Stimulated activated CD4-positive, alpha-beta T cell treated with anti-CD3 and anti-CD28 coated beads, TNF-alpha, amount 100 ng/mL, for 48 hours (primary cell): ENCODE data around the gene HAPLN2.
A peak's percentile ranks its signal among the peaks of the same experiment; 100 is the strongest.
"Not testable (repeated sequence)": the region's sequence is repeated elsewhere in the genome, so short reads cannot be mapped to it uniquely, and the experiment has no call there.

Experiments used
- DNase-seq, 3 donors: peaks; one replicate each; pipeline ENCODE4 v3.0.0-alpha.2; 2020; ENCODE audit warnings: low read depth in 3 of 3

HAPLN2 gene

DNA sequence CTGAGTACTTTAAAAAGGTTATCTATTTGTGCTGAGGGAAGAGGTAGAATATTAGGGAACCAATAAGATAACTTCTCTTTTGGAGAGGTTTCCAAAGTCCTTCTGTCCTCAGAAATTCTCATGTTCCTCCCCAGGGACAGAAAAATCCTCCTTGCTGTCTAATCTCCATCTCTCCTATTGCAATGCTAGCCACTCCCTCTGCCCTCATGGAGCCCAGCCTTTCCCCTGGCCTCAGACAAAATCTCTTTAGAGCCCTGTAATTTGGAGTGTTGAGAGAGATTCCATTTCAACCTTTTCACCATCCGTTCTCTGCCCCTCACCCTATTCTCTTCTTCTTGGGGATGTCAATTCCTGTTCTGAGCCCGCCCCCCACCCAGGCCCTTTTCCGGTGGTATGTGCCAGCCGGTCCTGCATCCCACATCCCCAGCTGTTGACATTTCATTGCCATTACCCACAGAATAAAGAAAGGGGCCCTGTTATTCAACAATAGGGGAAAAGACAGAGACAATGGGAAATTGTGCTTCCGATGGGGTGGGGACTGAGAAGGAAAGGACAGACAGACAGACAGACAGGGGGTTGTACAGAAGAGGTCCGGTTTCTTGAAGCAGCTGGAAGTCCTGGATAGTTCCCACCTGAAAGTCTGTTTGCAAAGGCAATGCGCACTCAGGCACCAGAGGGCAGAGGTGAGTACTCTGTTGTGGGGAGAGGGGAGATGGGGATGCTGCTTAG is at the start of gene HAPLN2:
Gene HAPLN2 (plus strand): TSS at position 563 of the 729 bp plus-strand sequence. CDS start 4,076 bp downstream, outside the sequence.
- no peak for DNase-seq

DNA sequence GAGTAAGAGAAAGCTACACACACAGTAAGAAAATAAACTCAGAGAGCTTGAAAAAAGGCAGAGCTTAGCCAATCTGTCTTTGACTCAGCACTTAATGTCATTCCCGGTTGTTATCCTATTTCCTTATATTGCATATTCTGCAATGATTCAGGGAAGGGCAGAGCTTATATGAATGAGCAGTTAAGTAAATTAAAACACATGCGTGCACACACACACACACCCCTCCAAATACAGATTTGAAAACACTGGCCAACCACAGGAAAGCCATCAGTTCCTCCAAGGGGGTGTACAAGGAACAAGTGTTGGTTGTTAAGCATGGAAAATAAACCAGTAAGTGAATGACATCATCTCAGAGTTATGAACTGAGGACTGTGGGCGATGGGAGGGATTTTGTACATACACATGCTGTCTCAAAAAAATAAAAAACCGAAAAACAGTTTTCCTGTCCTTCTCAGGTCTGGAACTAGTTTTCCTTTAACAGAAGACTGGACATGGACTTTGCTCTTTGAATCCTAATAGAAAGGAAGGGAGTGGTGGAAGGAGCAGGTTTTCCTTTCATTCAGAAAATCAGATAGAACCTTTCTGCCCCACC is 47.9 kb upstream of the HAPLN2 start:
- no peak for DNase-seq

DNA sequence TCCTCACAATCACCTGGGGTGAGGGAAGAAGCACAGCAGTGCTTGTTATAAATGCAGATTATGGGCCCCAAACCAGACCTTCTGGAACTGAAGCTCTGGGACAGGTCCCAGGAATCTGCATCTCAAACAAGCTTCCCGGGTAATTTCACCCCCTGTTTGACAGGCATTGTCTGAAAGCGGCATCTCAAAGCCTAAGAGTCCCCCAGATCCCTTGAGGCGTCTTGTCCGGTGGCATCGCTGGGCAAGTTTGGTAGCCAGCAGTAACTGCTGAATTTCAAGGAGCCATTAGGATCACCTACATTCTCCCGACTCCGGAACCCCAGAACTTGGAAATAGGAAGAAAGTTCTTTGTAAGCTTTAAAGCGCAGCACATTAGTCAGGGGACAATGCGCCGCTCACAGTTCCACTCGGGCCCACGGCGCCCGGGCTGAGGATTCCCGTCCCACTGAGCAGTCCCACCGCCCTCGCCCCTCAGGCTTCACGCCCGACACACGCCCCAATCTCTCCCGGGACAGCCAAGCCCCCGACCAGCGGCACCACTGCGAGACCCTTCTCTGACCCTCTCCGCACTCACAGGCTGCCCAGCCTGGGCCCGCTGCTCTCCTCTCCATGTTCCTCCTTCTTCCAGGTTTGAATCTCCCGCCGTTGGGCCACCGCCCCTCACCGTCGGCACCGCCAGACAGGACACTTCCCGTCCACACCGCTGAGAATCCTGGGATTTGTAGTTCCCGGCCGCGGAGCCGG is 47.1 kb upstream of the HAPLN2 start, which contains the start of gene IQGAP3:
Gene IQGAP3 (minus strand): TSS at position 647 of the 744 bp plus-strand sequence. CDS start 36 bp downstream, at position 611.
- peak; percentile 56 to 67 (median 60) for DNase-seq

DNA sequence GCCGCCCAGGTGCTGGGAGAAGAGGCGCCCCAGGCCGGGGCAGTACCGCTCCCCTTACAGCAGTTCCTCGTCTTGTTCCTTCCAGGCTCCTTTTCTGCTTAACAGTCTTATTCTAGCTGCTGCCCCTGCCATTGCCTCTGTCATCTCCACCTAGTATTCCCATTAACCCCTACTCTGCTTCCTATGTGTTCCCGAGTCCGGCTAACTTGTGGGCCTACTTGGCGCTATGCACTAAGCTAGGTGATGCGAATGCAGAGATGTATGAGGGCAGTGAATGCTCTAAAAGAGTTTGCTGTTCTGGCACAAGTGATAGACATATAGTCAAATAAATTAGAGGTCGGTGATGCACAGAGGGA is 46.6 kb upstream of the HAPLN2 start:
- no peak for DNase-seq

DNA sequence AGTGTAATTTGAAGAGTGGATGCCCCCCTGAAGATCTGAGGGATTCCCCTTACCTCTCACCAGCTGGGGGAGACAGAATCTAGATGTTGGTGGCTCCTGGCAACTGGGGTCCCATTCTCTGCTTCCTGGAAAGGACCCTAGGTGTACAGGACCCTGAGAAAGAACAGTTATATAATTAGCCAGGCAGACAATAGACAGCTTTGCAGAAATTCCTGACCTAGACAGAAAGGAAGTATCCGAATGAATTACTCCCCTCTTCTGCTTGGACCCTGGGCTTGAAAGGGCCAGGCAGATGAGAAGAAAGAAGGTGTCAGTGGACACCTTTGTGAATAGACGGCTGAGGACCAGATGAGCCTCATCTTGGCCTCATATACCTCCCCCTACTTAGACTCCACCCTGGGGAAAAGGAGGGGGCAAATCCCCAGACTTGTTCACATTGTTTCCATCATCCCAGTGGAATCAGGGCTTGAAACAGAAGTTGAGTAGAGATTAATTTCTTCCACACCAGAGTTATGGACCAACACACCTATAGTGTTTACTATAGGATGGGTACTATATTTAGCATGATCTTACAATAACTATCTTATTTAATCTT is 45.1 kb upstream of the HAPLN2 start:
- no peak for DNase-seq

DNA sequence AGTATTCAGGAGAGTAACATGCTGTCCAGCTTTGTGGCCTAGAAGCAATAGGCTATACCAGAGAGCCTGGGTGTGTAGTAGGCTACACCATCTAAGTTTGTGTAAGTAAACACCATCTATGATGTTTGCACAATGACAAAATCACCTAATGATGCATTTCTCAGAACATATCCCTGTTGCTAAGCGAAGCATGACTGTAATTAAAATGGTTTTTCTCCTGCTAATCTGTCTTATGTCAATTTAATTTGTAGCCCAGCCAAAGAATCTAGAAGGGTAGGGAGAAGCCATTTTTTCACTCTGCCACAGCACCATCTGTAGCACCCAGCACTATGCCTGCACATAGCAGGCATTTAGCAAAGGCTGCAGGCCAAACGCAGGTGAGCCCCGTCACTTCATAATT is 41.7 kb upstream of the HAPLN2 start:
- DNase-seq, result no peak

DNA sequence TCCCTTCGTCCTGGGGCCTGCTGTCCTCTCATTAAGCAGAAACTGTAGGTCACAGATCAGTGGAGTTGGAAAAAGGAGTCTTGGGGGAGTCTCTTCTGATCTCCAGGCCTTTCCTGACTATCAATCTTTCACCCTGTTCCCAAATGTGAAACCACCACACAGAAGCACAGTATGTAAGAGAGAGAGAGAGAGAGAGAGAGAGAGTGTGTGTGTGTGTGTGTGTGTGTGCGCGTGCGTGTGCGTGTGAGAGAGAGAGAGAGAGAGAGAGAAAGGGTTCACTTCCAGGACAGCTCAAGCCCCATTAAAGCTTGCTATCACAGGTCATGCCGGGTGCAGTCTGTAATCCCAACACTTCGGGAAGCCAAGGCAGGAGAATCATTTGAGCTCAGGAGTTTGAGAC is 41.2 kb upstream of the HAPLN2 start:
- DNase-seq, result no peak

DNA sequence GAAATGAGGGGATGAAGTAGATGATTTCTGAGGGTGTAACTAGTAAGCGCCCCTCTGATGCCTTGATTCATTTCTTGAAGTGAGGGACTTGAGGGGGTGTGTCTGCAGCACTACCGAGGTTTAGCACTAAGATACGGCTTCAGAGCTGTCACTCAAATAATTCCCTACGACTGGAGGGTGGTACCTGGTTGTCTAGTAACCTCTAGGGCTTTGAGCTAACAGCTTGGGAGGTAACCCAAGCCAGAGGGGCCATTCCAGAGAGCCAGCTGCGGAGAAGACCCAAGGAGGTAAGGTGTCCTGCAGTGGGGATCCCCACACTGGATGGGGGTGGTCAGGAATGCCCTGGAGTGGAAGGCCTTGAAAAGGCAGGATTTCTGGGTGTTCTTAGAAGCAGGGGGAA is 39.7 kb upstream of the HAPLN2 start, which contains the start of gene TTC24:
Gene TTC24 (plus strand): TSS at position 252 of the 400 bp plus-strand sequence. CDS start 1,642 bp downstream, outside the sequence.
- no peak for DNase-seq

DNA sequence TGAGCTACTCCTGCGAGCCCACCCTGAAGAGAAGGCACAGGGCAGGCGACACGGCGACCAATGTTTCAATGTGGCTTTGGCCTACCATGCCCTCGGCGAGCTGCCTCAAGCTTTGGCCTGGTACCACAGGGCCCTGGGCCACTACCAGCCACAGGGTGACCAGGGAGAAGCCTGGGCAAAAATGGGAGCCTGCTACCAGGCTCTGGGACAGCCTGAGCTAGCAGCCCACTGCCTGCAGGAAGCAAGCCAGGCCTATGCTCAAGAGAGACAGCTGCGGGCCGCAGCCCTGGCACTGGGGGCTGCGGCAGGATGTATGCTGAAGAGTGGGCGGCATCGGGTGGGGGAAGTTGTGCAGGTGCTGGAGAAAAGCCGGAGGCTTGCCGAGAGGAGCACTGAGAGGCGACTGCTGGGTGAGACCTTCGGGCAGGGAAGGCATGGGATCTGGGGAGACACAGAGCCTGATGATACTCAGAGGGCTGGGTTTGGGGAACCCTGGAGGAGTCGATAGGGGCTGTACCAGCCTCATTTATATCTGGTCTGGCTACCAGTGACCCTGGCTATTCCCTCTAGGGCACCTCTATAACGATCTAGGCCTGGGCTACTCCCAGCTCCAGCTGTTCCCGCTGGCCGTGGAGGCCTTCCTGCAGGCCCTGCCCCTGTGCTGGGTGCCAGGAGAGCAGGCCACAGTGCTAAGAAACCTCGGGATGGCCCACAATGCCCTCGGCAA is 37.4 kb upstream of the HAPLN2 start:
- no peak for DNase-seq

DNA sequence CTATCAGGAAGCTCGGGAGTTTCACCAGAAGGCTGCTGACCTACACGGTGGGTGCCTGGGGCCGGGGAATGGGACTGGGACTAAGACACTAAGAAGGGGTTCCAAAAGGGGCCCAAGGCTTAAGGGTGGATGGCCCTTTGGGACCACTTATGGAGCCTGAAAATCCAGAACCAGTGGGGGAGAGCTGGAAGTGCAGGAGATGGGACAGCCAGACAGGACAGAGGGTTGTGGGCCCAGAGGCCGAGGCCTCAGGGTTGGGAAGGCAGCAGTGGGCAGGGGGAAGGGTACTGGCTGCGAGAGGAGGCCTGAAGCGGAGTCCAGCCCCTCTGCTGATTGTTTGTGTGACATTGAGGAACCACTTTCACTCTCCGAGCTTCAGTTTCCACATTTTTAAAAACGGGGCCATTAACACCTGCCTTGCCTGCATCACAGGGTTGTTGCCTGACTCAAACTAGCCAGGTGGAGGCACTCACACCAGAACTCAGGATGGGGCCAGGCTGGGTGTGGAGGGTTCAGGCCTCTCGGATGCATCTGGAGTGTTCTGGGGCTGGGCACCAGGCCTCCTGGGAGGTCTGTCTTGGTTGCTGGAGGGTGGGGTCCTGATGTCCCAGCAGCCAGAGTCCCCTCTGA is 36.7 kb upstream of the HAPLN2 start:
- no peak for DNase-seq

DNA sequence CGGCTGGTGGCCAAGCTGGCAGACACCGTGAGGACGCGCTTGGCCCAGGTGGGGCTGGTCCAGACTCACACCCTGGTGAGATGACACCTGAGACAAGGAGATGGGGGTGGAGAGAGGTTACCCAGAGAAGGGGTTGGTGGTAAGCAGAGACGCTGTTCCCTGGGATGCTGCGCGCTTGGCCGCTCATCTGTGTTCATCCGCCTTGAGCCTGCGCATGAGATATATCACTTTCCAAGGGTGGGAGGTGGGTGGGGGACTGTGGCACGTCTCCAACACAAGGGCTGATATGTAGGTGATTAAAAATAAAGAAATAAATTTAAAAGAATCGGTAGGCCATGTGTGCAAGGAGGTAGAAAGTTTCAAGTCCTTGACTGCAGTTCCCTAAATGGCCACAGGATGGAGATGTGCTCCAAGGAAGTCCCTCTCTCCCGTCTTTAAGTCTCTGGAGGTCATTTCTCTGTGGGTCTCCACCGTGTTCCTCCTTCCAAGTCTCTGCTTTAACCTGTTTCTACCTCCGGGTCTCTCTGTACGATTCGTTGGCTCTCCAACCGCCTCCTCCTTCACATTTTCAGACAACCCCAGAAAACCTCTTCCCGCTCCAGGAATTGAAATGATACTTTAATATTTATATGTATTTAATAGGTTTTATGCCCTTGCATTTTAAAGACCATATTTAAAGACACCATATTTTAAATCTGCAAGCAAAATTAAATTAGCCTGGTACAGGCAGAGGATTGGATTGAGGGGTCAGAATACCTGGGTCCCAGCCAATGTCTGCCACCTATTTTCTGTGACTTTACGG is 35.2 kb upstream of the HAPLN2 start:
- DNase-seq, result peak; percentile 47 to 75 (median 71)

DNA sequence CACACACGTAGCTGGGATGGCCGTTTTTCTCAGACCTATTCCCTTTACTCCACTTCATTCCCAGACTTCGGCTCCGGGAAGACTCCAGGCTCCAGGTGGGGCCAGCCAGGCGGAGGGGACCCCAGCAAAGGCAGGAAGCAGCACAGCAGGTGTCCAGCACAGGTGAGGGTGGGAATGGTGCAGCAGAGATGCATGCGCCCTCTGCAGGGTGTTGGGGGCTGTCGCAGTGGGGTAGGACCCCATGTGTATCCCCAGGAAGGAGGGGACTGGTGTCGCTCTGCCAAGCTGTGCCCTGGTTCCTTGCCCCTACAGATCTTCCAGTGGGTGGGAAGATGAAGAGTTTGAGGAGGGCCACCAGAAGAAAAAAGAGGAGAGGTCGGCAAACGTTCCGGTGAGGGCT is 34.4 kb upstream of the HAPLN2 start:
- DNase-seq, result no peak

DNA sequence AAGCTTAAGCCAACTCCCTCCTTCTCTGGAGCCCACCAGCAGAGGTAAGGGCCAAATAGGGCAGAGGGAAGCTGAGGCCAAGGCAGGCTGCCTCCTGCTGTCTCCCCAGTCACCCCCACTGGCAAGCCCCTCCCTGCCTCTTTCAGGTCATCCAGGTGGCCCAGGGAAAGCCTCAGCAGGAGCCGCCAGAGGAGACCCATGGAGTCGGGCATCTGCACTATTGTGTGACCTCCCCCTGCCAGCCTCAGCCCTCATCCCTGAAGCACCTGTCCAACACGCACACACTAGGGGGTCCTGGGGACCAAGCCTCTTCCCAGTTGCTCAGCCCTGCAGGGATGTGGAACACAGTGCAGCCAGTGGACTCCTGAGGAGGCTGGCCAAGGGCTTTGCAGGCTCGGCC is 32.9 kb upstream of the HAPLN2 start:
- no peak for DNase-seq

DNA sequence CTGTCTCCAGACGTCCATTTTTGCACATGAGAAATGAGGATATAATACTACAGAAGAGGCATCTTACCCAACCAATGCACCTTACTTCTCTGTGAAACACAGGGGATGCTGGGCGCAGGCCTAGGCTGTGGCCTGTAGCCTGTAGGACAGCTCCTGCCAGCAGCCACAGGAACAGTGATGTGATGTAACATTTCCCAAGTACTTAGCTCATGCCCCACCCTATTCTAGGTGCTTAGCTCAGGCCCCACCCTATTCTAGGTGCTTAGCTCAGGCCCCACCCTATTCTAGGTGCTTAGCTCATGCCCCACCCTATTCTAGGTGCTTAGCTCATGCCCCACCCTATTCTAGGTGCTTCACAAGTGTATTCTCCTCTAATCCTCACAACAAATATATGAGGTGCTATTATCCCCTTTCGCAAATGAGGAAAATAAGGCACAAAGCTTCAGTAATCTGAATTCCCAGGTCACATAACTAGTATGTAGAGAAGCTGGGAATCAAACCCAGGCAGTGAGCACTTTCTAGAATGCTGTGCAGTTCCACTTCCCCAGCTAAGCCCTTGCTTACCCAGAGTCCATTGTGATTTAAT is 32.2 kb upstream of the HAPLN2 start:
- no peak for DNase-seq

DNA sequence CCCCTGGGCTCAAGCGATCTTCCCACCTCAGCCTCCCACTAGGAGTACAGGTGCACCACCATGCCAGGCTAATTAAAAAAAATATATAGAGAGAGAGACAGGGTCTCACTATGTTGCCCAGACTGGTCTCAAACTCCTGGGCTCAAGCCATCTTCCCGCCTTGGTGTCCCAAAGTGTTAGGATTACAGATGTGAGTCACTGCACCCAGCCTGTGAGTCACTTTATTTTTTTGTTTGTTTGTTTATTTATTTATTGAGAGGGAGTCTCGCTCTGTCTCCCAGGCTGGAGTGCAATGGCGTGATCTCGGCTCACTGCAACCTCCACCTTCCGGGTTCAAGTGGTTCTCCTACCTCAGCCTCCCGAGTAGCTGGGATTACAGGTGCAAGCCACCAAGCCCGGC is 31.3 kb upstream of the HAPLN2 start:
- not testable (repeated sequence) for DNase-seq

DNA sequence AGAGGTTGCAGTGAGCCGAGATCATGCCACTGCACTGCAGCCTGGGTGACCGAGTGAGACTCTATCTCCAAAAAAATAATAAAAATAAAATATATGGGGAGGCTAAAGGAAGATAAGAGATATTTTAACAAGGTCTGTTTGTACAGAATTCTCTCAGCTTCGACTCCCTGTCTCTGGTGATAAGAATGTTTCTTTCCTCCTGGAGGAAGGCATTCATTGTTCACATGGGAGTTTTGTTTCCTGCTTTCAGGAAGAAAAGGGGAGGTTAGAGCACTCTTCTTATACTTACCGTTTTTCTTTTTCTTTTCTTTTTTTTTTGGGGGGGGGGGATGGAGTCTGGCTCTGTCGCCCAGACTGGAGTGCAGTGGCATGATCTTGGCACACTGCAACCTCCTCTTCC is 29.7 kb upstream of the HAPLN2 start:
- no peak for DNase-seq

DNA sequence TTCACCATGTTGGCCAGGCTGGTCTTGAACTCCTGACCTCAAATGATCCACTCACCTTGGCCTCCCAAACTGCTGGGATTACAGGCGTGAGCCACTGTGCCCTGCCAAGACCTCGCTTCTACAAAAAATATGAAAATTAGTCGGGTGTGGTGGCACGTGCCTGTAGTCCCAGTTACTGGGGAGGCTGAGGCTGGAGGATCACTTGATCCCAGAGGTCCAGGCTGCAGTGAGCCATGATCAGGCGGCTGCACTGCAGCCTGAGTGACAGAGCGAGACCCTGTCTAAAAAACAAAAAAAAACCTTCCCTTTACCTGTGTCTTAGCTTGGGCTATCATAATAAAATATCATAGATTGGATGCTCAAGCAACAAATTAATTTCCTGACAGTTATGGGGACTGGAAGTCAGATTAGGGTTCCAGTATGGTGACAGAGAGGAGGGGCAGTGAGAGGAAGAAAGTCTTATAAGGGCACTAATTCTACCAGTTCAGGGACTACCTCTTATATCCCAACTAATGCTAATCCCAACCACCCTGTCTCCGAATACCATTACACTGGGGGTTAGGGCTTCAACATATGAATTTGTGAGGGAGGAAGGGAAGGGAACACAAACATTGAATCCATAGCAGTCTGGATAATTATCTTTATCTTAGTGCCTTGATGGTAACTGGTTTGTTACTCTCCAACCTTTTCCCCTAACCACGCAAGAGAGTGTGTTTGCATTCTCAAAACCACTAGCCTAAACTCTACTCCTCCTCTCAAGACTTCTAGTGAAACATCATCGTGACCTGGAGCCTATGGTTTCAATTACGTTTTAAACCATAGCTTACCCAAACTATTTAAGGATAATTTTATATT is 28.7 kb upstream of the HAPLN2 start:
- DNase-seq, result no peak

DNA sequence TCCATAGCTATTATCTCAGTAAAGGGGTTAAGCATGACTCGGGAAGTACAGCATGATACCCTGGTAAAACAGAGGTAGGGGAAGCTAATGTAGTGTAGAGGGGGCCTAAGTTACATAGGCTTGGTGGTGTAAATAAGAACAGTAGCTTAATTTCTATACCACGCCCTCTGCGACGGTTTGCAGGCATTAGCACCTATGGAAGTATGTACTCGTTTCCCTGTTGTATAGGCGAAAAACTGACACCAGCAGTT is 28.1 kb upstream of the HAPLN2 start:
- no peak for DNase-seq

DNA sequence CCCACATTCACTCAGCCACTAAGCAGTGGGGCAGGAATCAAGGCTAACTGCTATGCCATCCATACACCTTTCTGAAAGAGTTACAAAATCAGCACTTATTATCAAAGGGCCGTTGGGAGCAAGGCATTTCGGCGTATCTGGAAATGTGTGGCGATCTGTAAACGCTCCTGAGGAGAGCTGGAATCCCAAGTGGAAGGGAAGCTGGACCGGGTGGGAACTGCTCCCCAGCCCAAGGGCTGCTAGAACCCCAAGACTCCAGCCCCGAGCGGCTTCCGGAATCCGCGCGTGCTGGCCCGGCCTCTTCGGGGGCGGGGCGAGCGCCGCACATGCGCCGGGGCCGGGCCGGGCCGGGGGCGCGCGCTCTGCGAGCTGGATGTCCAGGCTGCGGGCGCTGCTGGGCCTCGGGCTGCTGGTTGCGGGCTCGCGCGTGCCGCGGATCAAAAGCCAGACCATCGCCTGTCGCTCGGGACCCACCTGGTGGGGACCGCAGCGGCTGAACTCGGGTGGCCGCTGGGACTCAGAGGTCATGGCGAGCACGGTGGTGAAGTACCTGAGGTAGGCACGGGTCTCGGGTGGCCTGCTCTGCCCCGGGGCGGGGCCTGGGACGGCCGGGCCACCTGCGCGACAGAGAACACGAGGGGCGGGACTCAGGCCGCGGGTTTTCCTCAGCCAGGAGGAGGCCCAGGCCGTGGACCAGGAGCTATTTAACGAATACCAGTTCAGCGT is 27.6 kb upstream of the HAPLN2 start, which contains the start of gene NAXE:
Gene NAXE (plus strand): TSS at position 345 of the 726 bp plus-strand sequence. CDS start 29 bp downstream, at position 374.
- peak; percentile 32 to 65 (median 44) for DNase-seq
